ENCODE data around the gene NCBP2.
A peak's percentile ranks its signal among the peaks of the same experiment; 100 is the strongest.

The NCBP2 gene

DNA sequence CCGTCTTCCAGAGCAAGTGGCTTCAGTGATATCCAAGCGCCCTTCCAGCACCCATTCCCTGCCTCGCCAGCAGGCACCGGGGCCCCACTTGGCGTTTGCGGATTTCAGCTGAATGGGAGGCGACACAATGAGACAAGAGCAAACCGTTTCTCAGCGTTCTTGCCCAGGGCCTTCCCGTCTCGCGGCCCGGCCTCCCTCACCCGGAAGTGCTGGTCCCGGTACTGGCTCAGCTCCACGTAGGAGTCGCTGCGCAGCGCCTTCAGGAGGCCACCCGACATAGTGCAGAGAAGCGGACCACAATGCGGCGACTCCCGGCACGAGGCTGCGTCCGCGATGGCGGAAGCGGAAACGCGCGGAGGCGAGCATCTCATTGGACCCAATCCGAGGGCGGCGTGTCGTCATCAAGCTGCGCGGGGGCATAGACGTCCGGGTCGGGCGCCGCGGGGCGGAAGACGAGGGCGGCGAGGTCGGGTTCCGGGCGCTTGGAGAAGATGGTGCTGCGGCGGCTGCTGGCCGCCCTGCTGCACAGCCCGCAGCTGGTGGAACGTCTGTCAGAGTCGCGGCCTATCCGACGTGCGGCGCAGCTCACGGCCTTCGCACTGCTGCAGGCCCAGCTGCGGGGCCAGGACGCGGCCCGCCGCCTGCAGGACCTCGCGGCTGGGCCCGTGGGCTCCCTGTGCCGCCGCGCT is at the start of gene NCBP2:
NCBP2 (minus strand) TSS at position 303 of the 689 bp plus-strand sequence; CDS start at position 278, 25 bp downstream.
- peak; percentile 99 for DNase-seq (ENCODE audit: low read depth)

DNA sequence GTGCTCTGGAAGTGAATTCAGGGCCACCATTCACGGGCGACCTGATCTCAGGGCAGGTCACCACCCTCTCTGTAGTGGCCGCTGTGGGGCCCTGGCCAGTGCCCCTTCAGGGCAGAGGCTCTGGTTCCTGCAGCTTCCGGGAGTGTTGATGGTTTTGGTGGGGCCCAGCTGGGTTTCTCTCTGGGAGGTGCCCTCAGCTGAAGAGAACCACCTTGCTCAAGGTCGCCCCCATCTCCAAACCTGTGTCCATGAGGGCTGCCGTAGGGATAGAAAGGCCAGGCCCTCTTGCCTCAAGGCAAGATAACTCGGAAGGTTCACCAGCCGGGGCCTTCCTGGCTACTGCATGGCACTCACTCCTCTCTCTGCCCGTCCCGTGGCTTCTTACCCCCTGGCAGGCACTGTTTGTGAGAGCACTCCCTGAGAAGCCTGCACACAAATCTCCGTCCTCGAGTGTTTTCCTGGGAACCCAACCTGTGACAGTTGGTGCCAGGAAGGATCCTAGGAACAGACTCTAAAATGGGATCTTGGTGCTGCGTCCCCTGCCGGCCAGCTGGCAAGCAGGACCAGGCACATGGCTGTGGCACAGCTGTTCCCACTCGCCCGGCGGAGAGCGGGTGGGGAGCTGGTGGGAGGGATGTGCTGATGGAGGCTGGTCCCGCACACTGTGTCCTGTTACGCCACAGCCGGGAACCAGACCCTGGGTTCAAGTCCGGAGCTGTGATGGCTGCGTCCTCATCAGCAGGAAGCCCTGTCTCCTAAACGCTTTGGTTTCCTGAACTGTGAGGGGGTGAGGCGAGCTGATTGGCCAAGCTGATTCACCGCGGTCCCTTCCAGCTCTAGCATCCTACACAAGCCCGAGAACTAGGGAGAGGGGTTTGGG is 49.5 kb upstream of the NCBP2 start:
- no peak for DNase-seq (ENCODE audit: low read depth)

DNA sequence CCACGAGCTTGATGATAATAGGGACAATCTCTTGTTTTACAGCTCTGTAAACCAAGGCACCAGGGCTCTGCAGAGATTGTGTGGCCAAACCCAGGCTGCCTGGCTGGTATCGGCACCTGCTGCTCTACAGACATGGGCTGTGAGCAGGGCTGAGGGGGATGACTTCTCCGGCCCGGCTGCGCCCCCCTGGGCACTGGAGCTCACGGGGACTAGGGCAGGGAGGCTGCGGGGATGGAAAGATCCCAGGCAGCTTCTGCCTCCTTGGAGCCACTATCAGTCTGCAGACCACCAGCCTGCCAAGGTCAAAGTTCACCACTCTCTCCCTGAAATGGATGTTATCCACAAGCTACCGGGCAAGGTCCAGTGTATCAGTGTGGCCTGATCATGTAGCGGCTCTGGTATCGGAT is 48.3 kb upstream of the NCBP2 start:
- no peak for DNase-seq (ENCODE audit: low read depth)

DNA sequence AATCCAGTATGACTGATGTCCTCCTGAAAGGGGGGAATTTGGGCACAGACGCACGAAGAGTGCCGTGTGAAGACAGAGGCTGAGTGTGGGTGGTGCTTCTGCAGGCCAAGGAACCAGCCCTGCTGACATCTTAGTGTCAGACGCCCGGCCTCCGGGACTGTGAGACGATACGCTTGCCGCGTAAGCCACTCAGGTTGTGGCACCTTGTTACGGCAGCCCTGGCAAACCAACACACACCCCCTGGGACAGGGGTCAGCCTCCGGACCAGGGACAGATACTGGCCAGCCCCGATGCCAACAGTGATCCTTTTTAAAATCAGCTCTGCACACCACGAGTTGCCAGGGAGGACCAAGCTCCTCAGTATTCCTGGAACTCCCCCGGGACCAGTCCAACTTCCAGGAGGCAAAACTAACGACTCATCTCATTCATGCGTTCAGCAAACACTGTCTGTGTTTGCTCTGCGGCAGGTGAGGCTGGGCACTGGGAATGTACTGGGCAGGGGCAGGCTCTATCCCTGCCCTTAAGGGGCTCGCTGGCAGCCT is 47.5 kb upstream of the NCBP2 start:
- DNase-seq (ENCODE audit: low read depth): no peak

DNA sequence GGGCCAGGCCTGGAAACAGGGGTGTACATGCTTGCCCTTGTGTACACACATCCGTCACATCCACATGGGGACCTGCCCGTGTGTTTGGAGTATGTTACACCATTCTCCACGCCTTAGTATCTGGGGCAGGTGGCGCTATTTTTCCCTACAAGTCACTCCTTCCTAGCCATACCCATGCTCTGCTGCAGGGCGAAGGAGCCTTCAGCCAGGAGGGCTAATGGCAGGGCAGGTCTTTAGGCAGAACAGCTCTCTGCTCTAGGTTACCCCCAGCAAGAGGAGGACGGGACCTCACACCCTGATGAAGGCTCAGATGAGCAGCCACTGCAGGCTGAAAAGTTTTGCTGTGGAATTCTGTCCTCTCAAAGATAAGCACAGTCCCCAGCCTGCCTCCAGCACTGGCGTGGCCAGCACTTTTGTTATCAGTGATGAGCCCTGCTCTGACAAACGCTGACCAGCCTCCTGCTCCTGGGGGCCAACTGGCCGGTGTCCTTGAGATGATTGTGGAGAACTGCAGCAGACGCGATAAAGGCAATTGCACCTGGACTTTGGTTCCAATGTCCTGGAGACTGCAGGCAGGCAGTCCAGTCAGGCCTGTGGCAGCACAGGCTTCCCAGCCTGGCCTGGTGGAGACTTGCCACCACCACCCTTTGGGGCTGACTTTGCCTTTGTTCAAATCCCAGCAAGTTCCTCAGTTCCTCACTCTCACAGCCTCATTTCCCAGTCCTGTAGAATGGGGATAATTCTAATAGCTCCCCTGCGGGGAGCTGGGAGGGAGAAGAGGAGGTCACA is 46.1 kb upstream of the NCBP2 start:
- DNase-seq (ENCODE audit: low read depth): no peak

DNA sequence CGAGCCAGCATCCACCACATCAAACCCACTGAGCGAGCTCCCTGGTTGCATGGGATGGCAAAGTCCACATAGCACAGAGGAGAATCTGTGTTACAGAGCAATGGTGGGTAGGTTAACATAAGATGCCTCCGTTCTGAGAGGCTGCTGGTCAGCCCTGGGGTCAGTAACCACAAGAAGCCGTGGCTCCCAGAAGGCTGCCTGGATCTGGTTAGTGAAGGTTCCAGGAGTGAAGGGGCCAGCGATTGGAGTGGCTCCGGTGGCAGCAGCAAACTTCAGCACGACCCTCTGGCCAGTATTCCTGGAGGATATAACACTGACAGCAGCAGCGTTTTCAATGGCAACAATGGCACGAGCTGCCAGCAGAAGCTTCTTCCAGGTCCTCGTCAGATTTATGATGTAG is 44.7 kb upstream of the NCBP2 start:
- no peak for DNase-seq (ENCODE audit: low read depth)

DNA sequence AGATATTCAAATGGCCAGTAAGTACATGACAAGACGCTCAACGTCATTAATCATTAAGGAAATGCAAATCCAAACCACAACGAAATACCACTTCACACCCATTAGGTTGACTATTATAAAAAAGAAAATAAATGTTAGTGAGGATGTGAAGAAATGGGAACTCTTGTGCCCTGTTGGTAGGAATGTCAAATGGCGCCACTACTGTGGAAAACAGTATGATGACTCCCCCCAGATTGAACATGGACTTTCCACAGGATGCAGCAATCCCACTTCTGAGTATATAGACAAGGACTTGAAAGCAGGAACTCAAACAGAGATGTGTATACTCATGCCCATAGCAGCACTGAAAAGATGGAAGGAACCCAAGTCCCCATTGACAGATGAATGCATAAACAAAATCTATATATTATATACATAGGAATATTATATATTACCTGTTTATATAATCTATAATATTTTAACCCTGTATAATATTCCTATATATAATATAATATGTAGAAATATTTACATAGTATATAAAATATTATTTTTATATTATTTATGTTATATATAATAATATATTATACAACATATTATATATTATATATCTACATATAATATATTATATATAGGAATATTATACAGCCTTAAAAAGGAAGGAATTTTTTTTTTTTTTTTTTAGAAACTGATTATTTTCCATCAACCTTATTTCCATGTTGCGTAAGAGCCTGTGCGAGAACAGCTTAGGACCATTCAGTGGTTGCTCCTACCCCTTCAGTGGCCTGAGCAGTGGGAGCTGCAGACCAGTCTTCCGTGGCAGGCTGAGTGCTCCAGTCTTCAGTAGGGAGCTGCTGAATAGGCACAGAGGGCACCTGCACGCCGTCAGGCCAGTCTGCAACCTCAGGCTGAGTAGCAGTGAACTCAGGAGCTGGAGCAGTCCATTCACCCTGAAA is 43.9 kb upstream of the NCBP2 start:
- DNase-seq (ENCODE audit: low read depth): no peak

DNA sequence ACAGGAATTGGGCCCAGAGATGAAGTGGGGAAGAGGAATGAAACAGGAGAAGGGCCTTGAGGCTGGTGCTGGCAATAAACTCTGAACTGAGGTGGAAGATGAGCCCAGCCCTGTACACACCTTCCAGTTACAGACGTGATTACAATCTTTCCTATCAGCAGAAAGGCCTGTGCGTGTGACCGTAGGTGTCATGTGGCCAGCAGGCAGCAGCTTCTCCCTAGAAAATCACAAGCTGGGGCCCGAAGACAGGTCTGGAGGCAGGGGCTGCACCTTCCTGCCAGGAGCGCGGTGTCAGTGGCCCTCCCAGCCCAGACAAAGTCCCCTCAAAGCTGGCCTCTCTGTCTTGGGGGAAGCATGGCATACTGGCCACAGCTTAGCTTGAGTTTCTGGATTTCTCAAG is 43.0 kb upstream of the NCBP2 start:
- DNase-seq (ENCODE audit: low read depth): no peak

DNA sequence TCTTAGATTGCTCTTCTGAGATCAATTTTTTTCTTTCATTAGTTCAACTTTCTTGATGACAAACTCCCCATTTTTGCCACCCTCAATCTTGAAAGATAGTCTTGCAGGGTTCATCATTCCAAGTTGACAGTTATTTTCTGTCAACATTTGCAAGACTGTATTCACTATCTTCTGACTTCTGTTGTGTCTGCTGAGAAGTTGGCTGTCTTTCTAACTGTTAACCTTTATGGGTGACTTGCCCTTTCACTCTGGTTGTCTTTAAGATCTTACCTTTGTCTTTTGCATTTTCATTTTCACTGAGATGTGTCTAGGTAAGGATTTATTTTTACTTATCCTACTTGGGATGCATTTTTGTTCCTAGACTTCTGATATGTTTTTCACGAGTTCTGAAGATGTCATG is 40.9 kb upstream of the NCBP2 start:
- no peak for DNase-seq (ENCODE audit: low read depth)

DNA sequence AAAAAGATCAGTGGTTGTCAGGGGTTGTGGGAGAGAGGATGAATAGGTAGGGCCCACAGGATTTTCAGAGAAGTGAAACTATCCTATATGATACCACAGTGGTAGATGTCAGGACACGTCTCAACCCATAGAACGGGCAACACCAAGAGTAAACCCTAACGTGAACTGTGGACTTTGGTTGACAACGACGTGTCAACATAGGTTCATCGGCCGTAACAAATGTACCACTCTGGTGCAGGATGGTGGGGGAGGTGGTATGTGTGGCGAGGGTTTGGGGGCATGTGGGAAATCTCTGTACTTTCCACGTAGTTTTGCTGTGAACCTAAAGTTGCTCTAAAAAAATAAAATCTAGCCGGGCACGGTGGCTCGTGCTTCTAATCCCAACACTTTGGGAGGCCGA is 39.3 kb upstream of the NCBP2 start:
- DNase-seq (ENCODE audit: low read depth): no peak

DNA sequence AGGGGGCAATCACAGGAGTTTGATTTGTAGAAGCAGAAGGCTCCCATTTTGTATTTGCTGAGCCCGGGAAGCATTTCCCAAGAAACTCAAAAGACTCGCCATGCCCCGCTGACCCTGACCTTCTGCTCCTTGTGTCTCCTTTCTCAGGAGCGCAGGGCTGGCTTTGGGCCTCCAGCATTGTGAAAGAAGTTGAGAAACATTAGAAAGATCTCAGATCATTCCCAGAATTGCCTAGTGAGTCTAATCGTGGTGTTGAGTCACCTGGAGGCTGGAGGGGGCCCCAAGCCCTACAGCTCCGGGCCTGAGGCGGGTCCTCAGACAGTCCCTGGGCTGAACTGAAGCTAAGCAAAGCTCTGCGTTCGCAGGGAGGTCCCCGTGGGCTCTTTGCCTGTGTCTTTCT is 37.2 kb upstream of the NCBP2 start:
- DNase-seq (ENCODE audit: low read depth): no peak

DNA sequence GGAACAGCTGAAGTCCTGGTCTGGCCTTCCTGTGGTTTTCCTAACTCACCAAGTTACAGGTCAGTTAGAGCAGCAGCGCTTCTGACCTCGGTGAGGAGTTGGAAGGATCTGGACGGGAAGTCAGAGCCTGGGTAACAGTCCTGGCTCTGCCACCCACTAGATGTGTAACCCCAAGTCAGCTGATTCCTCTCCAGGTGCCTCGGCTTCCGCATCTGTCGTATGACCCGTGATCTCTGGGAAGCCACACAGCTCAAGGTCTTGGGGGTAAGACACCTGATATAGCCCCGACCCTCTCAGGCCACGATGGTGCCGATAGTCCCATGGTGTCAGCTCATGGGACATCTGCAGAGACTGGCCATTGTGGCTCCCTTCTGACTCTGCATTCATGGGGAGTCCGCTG is 34.6 kb upstream of the NCBP2 start:
- DNase-seq (ENCODE audit: low read depth): no peak

DNA sequence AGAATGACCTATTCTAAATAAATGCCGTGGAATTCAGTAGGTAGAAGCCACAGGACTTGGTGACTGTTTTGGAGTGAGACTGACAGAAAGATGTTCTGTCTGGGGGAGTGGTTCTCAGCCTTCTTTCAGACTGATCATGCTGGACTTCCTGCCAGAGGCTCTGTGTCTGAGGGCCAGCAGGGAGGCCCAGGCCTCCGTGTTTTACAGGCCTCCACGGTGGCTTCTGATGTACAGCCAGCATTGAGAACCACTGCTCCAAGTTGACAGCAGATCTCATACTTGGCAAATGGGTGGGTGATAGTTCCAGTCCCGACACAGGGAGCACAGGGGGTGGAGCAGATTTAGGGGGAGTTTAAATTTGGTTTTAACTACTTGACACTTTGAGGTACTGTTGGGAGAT is 33.0 kb upstream of the NCBP2 start:
- no peak for DNase-seq (ENCODE audit: low read depth)

DNA sequence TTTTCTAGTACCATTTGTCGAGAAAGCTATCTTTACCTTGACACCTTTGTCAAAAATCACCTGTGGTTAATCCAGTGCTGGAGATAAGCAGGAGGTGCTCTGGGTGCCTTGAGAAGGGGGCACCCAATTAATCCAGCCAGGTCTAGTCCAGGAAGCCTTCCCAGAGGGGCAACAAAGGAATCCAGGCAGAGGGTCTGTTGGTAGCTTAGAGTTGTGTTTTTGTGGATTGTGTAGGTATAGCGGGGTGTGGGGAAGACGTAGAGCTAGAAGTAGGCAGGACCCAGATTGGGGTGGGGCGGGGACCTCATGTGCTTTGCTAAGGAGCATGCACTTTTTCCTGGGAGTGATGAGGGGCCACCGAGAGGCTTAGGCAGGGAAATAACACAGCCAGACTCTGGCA is 32.3 kb upstream of the NCBP2 start:
- no peak for DNase-seq (ENCODE audit: low read depth)

DNA sequence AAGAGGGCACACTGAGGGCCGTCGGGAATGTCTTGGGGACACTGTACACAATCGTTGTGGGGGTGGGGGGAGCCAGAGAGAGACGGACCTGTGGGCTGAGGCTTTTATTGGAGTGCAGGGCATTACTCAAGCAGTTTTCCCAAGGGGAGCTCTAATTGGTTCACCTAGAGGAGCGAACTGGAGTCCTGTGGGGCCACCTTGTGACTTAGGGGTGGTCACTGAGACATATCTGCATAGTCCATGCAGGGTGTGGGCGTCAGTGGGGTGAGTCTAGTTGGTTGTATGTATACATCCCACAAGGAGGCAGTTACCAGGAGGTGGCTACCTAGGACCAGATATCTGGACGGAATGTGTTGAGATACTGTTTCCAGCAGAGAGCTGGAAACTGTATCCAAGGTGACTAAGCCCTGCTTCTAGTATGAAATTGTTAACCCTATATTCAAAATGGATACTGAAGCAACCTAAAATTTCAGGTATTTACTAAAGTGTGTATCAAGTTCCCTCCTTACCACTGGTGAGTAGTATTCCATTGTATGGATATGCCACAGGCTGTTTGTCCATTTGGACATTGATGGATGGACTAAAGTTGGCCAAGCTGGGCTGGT is 28.9 kb upstream of the NCBP2 start:
- DNase-seq (ENCODE audit: low read depth): no peak

DNA sequence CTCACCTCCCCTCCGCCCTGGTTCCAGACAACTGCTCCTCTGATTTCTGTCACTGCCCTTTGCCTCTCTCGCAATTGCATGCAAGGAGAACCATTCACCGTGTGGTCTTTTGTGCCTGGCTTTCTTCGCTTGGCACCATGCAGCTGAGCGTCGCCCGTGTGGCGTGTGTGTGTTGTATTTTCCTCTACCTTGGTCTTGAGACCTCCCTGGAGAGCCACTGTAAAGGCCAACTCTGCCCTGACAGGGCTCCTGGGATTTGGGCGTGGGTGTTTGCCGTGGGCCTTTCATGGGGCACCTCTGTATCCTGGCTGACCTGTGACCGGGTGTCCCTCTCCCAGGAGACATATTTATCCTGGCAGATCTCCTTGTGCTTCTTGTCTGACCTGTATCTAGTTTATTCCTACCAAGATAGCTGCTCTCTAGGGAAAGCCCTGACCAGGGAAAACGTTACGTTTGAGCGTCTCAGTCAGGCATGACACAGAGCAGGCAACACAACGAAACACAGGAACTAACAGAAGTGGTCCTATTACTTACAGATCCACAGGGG is 28.3 kb upstream of the NCBP2 start:
- DNase-seq (ENCODE audit: low read depth): no peak

DNA sequence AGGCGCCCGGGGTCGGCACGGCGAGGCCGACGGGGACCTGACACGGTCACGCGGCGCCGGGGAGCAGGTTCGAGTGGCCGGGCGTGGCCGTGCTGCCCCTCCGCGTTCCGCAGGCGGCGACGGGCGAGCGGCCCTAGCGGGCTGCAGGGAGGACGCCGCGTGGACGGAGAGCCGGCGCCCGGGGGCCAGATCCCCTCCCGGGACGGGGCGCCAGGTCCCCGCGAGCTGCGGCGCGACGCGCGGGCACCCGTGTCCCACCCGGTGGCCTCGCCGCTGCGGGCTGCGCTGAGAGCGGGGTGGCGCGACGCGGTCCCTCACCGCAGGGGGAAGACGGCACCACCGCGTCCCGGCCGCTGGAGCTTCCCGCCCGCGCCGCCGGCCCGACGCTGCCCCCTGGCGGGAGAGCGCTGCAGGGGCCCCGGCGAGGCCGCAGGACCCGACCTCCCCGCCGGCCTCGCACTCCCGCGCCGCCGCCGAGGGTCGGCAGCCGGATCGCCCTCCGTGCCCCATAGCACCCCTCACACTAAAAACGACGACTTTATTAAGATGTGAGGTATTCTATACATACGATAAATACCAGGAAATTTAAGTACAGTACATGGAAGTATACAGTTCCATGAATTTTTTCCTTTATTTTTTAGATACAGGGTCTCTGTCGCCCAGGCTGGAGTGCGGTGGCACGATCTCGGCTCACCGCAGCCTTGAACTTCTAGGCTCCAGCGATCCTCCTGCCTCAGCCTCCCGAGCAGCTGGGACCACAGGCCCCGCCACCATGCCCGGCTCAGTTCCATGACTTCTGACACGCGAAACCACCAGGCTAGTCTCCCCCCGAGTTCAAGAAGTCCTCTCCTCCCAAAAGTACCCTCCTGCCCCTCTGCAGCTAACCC is 27.6 kb upstream of the NCBP2 start:
- peak; percentile 59 for DNase-seq (ENCODE audit: low read depth)

DNA sequence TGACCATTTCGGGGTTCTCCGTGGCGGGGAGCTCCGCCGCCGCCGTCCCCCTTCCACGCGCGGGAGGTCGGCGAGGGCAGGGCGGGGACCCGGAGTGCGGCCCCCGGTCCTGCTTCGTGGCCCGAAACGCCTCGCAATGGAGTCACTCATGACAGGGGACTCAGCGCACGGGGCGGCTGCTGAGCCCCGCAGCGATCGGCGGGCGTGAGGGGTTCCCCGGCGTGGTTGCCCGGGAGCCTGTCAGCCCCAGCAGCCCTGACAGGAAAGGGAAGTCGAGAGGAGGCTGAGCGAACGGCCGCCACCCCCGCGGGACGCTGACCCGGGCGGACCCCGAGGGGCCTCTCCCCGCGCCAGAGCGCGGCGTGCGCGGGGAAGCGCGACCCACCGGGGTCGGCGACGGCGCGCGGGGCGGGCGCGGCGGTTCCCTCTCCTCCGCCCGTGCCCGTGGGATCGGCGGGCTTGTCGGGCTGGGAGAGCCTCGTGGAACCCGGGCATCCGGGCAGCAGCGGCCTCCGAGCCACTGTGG is 26.9 kb upstream of the NCBP2 start:
- no peak for DNase-seq (ENCODE audit: low read depth)

All from activated T-cell treated with anti-CD3 and anti-CD28 coated beads for 1 hour (primary cell).